Lower leg skin (tissue), 3 donors: ENCODE data around the gene A4GALT.

Experiments used
- CTCF ChIP-seq, 3 donors: fragments of 450-650 bp; IDR thresholded peaks; one replicate each; pipeline ENCODE4 v1.5.1; 2016; ENCODE audit warnings: antibody characterized with exemption in 3 of 3, mild to moderate bottlenecking in 3 of 3, moderate library complexity in 2 of 3
- POLR2A ChIP-seq, 2 donors: fragments of 450-650 bp; IDR thresholded peaks; one replicate each; pipeline ENCODE4 v1.6.1; 2016 to 2017; ENCODE audit warnings: antibody characterized with exemption in 2 of 2, mild to moderate bottlenecking in 1 of 2, moderate library complexity in 1 of 2

DNA sequence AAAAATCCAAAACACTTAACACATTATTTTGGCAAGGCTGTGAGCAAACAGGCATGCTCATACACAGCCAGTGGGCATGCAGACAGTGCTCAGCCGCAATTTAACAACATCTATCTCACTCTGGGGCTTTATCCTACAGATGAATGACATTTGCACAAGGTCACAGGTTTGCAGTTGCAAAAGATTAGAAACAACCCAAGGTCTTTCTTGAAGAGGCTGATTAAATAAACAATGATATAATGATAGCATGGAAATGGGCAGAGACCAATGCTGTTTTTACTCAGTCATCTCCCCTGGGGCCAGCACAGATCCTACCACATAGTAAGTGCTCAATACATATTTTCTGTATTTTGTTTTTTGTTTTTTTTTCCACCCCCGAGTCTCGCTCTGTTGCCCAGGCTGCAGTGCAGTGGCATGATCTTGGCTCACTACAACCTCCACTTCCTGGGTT, 9.4 kb downstream of the A4GALT start:
- TF ChIP-seq CTCF (IDR thresholded peaks at IDR 0.05), result no peak
- TF ChIP-seq POLR2A (IDR thresholded peaks at IDR 0.05), result no peak
